Activated T-cell treated with anti-CD3 and anti-CD28 coated beads for 48 hours (primary cell): ENCODE measurements around the gene GPR61.

Experiments used
- DNase-seq: peaks from one replicate; pipeline ENCODE4 v3.0.0-alpha.2; 2020; ENCODE audit warnings: low read depth

GPR61 gene

DNA sequence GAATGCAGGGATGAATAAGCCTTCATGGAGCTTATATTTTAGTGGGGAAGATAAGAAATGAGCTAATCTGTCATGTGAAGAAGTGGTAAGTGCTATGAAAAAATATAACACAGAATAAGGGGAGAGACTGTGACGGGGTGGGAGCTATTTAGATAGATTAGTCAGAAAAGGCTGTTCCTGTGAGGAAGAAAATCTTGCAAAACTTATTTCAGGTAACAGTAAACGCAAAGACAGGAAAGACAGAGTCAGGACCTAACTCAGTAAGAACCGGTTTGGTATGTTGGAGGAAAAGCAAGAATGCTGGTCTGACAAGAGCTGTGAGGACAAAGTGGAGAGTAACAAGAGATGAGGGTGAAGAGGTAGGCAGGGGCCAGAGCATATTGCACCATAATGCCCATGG lies 30.7 kb downstream of the GPR61 start:
- no peak for DNase-seq

DNA sequence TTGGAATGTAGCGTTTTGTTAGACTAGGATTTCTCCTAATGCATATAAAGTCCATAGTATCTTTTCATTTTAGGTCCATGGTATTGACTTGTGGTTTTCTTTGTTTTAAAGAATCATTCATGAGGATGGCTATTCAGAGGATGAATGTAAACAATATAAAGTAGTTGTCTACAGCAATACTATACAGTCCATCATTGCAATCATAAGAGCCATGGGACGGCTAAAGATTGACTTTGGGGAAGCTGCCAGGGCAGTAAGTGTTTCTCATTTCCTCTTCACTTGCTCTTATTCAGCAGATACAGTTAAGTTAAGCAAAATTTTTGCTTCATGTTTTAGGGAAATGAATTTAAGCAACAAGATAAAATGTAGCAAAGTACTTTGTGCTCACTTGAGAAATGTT lies 34.1 kb downstream of the GPR61 start:
- DNase-seq: no peak

GRCh38 chr1:109578947-109579443 lies 39.3 kb downstream of the GPR61 start:
- DNase-seq: no peak

- no peak for DNase-seq
Measured at GRCh38 chr1:109579491-109579890, 39.8 kb downstream of the GPR61 start.

- no peak for DNase-seq
Measured at GRCh38 chr1:109582021-109582420, 42.3 kb downstream of the GPR61 start.

DNA sequence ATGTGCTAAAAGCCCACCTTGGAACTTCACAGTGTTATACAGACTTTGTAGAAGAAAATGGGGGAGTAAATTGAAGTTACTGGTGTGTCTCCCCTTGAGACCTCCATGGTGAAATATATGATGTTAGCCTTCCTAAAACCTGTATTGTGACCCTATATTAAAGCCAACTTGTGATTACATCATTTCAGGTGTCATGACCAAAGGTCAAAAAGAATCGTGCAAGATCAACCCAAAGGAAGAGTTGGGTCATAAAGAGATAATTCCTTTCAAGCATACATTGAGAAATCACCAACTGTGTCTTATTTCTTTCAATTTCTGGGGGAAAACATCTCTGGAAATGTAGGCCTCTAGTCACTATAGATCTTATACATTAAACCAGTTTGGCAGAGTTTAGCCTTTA lies 45.1 kb downstream of the GPR61 start:
- no peak for DNase-seq

DNA sequence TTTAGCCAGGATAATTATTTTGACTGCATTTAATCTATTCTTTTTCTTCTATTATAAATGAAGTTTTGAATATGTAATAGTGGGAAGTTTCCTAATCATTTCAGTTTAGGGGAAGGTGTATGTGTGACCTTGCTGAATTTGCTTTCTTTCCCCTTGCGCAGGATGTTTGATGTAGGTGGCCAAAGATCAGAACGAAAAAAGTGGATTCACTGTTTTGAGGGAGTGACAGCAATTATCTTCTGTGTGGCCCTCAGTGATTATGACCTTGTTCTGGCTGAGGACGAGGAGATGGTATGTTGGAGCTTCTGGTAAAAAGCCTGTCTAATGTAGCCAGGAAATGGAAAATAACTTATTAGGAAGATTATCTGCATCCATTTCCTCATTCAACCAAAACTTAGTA lies 46.4 kb downstream of the GPR61 start:
- no peak for DNase-seq

DNA sequence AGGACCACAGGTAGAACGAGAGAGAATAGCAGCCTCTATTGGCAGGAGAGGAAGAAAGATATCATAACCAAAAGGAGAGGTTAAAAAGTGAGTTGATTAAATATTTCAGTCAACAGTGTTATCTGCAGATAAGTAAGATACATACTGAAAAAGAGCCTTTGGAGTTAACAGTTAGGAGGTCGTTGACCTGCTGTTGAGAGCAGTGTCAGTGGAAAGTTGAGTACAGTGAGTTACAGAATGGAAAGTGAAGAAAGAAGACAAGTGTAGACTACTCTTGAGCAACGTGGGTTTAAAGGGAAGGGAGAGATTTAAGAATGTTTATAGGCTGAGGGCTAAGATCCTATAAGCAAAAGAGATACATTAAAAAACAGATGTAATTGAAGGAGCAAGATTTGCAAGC lies 49.5 kb downstream of the GPR61 start:
- no peak for DNase-seq

DNA sequence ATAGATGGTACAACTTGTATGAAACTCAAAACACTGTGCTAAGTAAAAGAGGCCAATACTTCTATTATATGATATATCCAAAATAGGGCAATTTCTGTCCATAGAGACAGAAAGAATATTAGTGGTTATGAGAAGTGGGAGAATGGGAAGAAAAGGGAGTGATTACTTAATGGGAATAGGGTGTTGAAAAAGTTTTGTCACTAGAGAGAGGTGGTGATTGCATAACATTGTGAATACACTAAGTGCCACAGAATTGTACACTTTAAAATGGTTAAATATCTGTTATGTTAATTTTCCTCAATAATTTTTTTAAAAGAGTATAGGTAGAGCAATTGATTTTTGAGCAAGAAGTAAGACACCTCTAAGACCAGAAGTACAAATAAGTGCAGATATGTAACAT lies 50.0 kb downstream of the GPR61 start:
- no peak for DNase-seq

GRCh38 chr1:109592916-109593315 lies 53.2 kb downstream of the GPR61 start:
- no peak for DNase-seq

DNA sequence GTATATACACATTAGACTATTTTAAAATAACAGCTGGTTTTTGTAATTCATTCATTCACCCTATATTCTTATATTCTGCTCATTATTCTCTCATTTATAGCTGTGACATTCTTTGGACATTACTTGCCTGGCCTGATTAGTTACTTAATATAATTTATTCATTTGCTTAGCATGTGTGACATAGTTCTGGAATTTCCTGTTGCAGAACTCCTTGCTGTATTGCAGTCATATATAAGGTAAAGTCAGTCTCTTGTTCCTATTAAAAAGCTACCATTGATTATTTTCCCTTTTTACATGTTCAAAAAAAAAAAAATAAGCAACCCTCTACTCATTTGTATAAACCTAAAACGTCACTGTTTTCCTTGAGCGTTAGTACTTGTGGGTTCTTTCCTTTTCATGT lies 55.9 kb downstream of the GPR61 start:
- DNase-seq: no peak
